Endothelial cell of umbilical vein (primary cell): ENCODE results near the gene PTPRD.

Experiments used
- CTCF ChIP-seq, 2 donors: IDR thresholded peaks; 1 replicate in 1 of 2; 2 replicates in 1 of 2; pipeline ENCODE4 v1.5.1; 2011; ENCODE audit warnings: low read length in 2 of 2, mild to moderate bottlenecking in 2 of 2, moderate library complexity in 2 of 2, control low read depth in 1 of 2, inconsistent platforms in 1 of 2, low read depth in 1 of 2; ENCODE audit not compliant: insufficient read depth in 1 of 2; ENCODE audit errors: extremely low read depth in 1 of 2
- EZH2 ChIP-seq: IDR thresholded peaks from 2 replicates; pipeline ENCODE4 v1.6.1; 2012; ENCODE audit warnings: borderline replicate concordance, low read depth, mild to moderate bottlenecking, moderate library complexity, low read length, inconsistent platforms; ENCODE audit not compliant: severe bottlenecking
- FOS ChIP-seq: IDR thresholded peaks from 2 replicates; pipeline ENCODE4 v1.6.1; 2011; ENCODE audit warnings: mild to moderate bottlenecking, low read length, moderate library complexity, borderline replicate concordance; ENCODE audit not compliant: insufficient read depth
- POLR2A ChIP-seq: IDR thresholded peaks from 2 replicates; pipeline ENCODE4 v1.6.1; 2012; ENCODE audit warnings: low read depth, mild to moderate bottlenecking, control low read depth, low read length
- POLR2AphosphoS5 ChIP-seq: IDR thresholded peaks from 2 replicates; pipeline ENCODE4 v1.6.1; 2012; ENCODE audit warnings: low read depth, mild to moderate bottlenecking, control low read depth, low read length, moderate library complexity; ENCODE audit not compliant: insufficient read depth
- TF ChIP-seq, protein P1 (sequence below): IDR thresholded peaks from 2 replicates; pipeline ENCODE4 v1.6.1; 2011; ENCODE audit not compliant: insufficient read depth, insufficient read length

DNA sequence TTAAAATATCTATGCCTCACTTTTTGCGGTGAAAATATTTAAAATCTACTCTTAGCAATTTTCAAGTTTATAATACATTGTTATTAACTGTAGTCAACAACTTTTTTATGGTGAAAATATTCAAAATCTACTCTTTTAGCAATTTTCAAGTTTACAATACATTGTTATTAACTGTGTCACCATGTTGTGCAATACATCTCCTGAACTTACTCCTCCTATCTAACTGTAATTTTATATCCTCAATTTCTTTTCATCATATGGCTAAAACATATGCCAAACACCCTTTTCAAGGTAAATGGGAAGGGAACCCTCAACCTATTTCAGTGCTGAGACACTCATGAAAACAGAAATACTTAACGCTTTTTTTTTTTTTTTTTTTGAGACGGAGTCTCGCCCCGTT is 1830.6 kb downstream of the PTPRD start:
- TF ChIP-seq POLR2A (no peak), CTCF (IDR thresholded peaks at IDR 0.05; ENCODE audit: extremely low read depth in 1 of 2, insufficient read depth in 1 of 2, low read depth in 1 of 2, low read length in 2 of 2) (no peak), EZH2 (no peak), POLR2AphosphoS5 (no peak), FOS (no peak)
- TF ChIP-seq, protein P1, sequence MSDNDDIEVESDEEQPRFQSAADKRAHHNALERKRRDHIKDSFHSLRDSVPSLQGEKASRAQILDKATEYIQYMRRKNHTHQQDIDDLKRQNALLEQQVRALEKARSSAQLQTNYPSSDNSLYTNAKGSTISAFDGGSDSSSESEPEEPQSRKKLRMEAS = no peak
